ENCODE data around the gene PLK3. TPM values are rescaled to one million over a fixed set of nuclear protein-coding genes. Genes with fewer than 3 reads are reported as not detected.
"Not testable (repeated sequence)": the region's sequence is repeated elsewhere in the genome, so short reads cannot be mapped to it uniquely, and the experiment has no call there.

PLK3 gene
- total RNA-seq, 3 donors from 2014 or later = 13.6 to 29.0 (median 21.6) TPM

DNA sequence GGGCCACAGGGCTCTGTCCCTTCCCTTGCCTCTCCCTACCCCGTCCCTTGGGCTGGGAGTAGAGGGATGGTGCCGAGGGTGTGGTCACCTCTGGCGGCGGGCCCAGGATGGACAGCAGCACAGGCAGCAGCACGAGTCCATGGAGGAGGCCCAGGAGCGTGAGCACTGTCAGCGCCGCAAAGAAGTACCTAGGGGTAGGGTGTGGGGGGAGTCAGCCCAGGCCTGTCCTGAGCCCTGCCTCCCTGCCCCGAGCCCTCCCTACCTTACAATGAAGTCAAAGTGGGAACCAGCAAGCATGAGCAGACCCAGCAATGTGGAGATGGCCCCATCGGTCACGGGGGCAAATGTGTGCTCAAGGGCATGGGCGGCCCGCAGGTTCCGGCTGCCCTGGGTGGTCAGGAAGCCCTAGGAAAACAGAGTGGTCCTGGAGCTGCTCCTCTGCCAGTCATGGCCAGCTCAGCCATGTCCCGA, 22.8 kb downstream of the PLK3 start:
- intact Hi-C loops (cut with DNase I; ENCODE audit: low total_unique reads) = no loop called here
- H3K4me1 ChIP-seq = no peaks in the 10 kb centered on the region
- no peak for DNase-seq (ENCODE audit: low spot score in 2 of 2)

DNA sequence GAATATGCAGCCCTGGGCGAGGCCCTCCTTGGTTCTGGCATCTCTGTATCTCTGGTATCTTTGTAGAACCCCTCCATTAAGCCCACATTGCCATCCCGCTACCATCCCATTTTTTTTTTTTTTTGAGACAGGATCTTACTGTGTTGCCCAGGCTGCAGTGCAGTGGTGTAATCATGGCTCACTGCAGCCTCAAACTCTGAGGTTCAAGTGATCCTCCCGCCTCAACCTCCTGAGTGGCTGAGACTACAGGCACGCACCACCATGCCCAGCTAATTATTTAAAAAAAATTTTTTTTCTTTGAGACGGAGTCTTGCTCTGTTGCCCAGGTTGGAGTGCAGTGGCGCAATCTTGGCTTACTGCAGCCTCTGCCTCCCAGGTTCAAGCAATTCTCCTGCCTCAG, 24.2 kb downstream of the PLK3 start:
- H3K9me3 ChIP-seq; H3K36me3 ChIP-seq; intact Hi-C loops (cut with DNase I; ENCODE audit: low total_unique reads); DNase-seq (ENCODE audit: low spot score in 2 of 2); H3K4me3 ChIP-seq; H3K27me3 ChIP-seq; H3K4me1 ChIP-seq; H3K27ac ChIP-seq: not testable (repeated sequence)

More for the DNA sequence above, 22.8 kb downstream of the PLK3 start:
- Histone ChIP-seq H3K9me3 (no peaks in the 10 kb centered on the region), H3K4me3 (no peak overlapping the region), H3K36me3 (no peaks in the 10 kb centered on the region), H3K27me3 (no peaks in the 10 kb centered on the region), H3K27ac (peak overlapping the region in 1 of 2 donors; percentile 38)
- TF ChIP-seq POLR2A (IDR thresholded peaks at IDR 0.05) (no peak), POLR2AphosphoS5 (IDR thresholded peaks at IDR 0.05) (no peak)
- TF ChIP-seq, protein P1, sequence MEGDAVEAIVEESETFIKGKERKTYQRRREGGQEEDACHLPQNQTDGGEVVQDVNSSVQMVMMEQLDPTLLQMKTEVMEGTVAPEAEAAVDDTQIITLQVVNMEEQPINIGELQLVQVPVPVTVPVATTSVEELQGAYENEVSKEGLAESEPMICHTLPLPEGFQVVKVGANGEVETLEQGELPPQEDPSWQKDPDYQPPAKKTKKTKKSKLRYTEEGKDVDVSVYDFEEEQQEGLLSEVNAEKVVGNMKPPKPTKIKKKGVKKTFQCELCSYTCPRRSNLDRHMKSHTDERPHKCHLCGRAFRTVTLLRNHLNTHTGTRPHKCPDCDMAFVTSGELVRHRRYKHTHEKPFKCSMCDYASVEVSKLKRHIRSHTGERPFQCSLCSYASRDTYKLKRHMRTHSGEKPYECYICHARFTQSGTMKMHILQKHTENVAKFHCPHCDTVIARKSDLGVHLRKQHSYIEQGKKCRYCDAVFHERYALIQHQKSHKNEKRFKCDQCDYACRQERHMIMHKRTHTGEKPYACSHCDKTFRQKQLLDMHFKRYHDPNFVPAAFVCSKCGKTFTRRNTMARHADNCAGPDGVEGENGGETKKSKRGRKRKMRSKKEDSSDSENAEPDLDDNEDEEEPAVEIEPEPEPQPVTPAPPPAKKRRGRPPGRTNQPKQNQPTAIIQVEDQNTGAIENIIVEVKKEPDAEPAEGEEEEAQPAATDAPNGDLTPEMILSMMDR (IDR thresholded peaks at IDR 0.05) = no peak

DNA sequence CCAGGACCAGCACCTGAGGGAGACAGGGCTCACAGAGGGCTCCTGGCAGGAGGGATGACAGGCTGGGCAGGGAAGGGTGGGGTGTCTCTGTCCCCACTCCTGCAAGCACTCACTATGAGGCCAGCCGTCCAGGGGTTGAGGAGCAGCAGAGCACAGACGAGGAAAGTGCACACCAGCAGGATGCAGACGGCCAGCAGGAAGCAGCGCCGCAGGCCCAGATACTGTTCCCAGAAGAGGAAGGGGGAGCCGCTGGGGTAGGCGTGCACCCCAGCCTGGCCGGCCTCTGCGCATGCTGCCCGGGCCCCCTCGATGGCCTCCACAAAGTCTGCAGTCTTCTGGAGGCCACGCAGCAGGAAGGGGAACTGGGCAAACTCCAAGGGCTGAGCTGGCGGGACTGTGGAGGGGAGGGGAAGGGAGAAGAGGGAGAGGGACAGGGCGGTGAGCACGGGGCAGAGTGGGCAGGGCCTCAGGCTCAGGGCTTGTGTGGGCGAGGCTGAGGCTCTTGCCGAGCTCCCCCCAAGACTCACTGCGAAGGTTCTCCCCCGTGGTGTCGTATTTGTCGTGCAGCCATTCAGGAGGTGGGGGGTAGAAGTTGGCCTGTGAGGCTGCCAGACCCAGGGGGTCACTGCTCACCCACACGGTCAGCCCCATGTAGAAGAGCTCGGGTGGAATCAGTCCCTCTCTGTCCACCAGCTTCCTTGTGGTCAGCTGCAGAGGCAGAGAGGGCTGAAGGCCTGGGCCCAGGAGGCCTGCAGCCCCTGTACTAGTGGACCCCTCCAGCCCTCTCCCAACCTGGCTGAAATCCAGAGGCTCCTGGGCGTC, 26.4 kb downstream of the PLK3 start:
- Histone ChIP-seq H3K36me3 (no peaks in the 10 kb centered on the region), H3K9me3 (no peaks in the 10 kb centered on the region), H3K4me3 (peak overlapping the region in 1 of 3 donors; percentile 34), H3K4me1 (no peaks in the 10 kb centered on the region), H3K27ac (peak overlapping the region in 1 of 2 donors; percentile 80), H3K27me3 (no peaks in the 10 kb centered on the region)
- no peak for DNase-seq (ENCODE audit: low spot score in 2 of 2)
- intact Hi-C loops (cut with DNase I; ENCODE audit: low total_unique reads) = no loop called here
- no peak for TF ChIP-seq POLR2A (IDR thresholded peaks at IDR 0.05)
- no peak for TF ChIP-seq POLR2AphosphoS5 (IDR thresholded peaks at IDR 0.05)
- TF ChIP-seq, protein P1 (IDR thresholded peaks at IDR 0.05) = no peak

DNA sequence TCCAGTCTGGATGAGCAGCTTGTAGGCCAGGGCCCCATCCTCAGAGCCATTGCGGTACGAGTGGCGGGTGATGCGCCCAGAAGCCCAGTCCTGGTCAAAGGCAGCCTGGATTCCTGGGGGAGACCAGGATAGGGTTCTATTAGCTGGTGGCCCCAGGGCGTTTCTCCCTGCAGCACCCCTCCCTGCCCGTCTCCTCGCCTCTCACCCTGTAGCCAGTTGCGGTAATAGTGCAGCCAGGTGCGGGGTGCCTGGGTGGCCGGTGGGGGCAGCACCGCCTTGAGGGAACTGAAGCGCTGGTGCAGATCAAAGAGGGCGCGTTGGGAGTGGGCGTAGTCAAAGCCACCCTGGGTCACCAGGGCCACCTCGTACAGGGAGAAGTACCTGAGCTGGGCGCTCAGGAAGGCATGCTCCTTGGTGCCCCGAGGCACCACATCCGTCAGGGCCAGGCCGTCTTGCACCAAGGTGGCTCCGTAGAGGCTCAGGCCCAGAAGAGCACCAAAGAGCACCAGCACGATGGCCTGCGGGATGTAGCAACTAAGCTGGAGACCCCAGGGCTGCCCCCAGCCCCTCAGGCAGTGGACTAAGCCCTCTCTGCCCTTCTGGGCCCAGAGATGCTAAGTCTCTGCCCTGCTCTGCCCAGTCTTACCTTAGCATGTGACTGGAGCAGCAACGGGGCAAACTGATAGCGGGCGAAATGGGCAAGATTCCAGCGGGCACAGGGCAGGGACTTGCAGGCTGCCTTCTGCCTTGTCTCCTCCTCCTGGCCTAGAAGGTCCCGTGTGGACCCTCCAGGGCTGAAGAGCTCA, 27.2 kb downstream of the PLK3 start:
- Histone ChIP-seq H3K4me3 (no peak overlapping the region), H3K27me3 (no peaks in the 10 kb centered on the region), H3K27ac (peak overlapping the region in 1 of 2 donors; percentile 80), H3K4me1 (no peaks in the 10 kb centered on the region), H3K9me3 (no peaks in the 10 kb centered on the region), H3K36me3 (no peaks in the 10 kb centered on the region)
- intact Hi-C loops (cut with DNase I; ENCODE audit: low total_unique reads) = no loop called here
- no peak for TF ChIP-seq POLR2AphosphoS5 (IDR thresholded peaks at IDR 0.05)
- TF ChIP-seq POLR2A (IDR thresholded peaks at IDR 0.05) = no peak
- TF ChIP-seq, protein P1 (IDR thresholded peaks at IDR 0.05) = no peak
- DNase-seq (ENCODE audit: low spot score in 2 of 2) = no peak

DNA sequence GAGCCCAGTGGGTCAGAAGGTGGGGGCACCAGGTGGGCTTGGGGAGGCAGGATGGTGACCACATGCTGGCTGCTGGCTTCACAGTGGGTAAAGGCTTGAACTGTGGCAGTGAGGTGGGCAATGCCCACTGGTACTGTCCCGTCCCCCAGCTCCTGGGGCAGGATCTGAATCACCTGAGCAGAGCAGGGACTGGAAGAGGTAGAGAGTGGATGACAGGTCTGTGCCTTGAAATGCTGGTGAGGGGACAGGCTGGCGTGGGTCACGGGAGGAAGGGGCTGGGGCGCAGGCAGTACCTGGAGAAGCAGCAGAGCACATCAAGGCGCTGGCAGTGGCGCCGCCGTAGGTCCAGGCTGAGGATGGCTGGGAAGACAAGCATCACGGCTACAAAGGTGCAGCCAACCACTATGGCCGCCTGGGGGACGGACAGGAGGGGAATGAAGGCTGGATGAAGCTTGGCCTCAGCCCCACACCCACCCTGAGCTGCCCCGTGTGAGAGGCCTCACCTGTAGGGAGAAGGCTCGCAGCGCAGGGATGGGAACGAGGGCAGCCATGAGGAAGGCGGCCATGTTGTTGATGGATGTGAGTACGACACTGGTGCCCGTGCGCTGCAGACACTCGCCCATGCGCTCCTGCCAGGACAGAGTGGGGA, 27.9 kb downstream of the PLK3 start:
- no peaks in the 10 kb centered on the region for H3K9me3 ChIP-seq
- no peaks in the 10 kb centered on the region for H3K4me1 ChIP-seq
- H3K36me3 ChIP-seq = no peaks in the 10 kb centered on the region
- DNase-seq (ENCODE audit: low spot score in 2 of 2) = no peak
- intact Hi-C loops (cut with DNase I; ENCODE audit: low total_unique reads) = no loop called here
- H3K4me3 ChIP-seq = no peak overlapping the region
- no peak overlapping the region for H3K27ac ChIP-seq
- no peak for TF ChIP-seq POLR2AphosphoS5 (IDR thresholded peaks at IDR 0.05)
- TF ChIP-seq, protein P1 (IDR thresholded peaks at IDR 0.05) = no peak
- TF ChIP-seq POLR2A (IDR thresholded peaks at IDR 0.05) = no peak
- no peaks in the 10 kb centered on the region for H3K27me3 ChIP-seq

Data from breast epithelium (tissue), 4 donors.